Suprapubic skin (tissue), 3 donors: Measurements from ENCODE around the gene BST2.

Experiments used
- EP300 ChIP-seq: sonication (generic); formaldehyde crosslinking; IDR thresholded peaks from one replicate; pipeline ENCODE4 v1.6.1; 2017; ENCODE audit warnings: antibody characterized with exemption
- POLR2A ChIP-seq, 2 donors: fragments of 450-650 bp; IDR thresholded peaks; one replicate each; pipeline ENCODE4 v1.6.1; 2017; ENCODE audit warnings: antibody characterized with exemption in 2 of 2, mild to moderate bottlenecking in 2 of 2, moderate library complexity in 2 of 2
- TF ChIP-seq, protein P1 (sequence below), 2 donors: fragments of 200-600 bp in 1 of 2; fragments of 450-650 bp in 1 of 2; sonication (generic) in 1 of 2; IDR thresholded peaks; one replicate each; pipeline ENCODE4 v1.5.1; 2016 to 2019; ENCODE audit warnings: antibody characterized with exemption in 2 of 2, mild to moderate bottlenecking in 1 of 2, moderate library complexity in 1 of 2

DNA sequence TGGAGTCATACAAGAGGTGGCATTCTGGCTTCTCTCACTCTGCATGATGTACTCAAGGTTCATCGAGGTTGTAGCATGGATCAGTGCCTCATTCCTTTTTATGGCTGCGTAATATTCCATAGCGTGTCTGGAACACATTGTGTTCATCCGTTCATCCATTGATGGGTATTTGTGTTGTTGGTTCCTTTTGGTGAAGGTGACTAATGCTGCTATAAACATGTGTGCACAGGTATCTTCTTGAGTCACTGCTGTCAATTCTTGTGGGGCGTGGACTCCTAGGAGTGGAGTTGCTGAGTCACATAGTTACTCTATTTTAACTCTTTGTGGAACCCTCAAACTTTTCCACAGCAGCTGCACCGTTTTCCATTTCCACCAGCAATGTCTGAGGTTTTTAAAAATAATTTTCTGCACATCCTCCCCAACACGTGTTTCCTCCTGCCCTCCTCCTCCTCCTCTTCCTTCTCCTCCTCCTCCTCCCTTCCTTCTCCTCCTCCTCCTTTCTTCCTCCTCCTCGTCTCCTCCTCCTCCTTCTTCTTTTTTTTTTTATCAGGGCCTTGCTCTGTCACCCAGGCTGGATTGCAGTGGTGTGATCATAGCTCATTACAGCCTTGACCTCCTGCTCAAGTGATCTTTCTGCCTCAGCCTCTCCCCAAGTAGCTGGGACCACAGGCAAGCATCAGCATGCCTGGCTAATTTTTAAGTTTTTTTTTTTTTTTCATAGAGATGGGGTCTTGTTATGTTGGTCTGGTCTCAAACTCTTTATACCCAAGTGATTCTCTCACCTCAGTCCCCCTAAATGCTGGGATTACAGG, 45.0 kb upstream of the BST2 start:
- TF ChIP-seq, protein P1, sequence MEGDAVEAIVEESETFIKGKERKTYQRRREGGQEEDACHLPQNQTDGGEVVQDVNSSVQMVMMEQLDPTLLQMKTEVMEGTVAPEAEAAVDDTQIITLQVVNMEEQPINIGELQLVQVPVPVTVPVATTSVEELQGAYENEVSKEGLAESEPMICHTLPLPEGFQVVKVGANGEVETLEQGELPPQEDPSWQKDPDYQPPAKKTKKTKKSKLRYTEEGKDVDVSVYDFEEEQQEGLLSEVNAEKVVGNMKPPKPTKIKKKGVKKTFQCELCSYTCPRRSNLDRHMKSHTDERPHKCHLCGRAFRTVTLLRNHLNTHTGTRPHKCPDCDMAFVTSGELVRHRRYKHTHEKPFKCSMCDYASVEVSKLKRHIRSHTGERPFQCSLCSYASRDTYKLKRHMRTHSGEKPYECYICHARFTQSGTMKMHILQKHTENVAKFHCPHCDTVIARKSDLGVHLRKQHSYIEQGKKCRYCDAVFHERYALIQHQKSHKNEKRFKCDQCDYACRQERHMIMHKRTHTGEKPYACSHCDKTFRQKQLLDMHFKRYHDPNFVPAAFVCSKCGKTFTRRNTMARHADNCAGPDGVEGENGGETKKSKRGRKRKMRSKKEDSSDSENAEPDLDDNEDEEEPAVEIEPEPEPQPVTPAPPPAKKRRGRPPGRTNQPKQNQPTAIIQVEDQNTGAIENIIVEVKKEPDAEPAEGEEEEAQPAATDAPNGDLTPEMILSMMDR (IDR thresholded peaks at IDR 0.05), result no peak
- TF ChIP-seq POLR2A (IDR thresholded peaks at IDR 0.05) (no peak), EP300 (no peak)
